Muscle layer of colon (tissue), 2 donors: Measurements from ENCODE around the gene SCGB1D2.

Source experiments
- H3K27ac ChIP-seq: one replicate; pipeline ENCODE4 v1.7.0; 2013; ENCODE audit warnings: low read depth, mild to moderate bottlenecking, low read length, moderate library complexity
- H3K27me3 ChIP-seq, 2 donors: one replicate each; pipeline ENCODE4 v1.7.0; 2013; ENCODE audit warnings: low read length in 2 of 2, mild to moderate bottlenecking in 2 of 2; ENCODE audit not compliant: insufficient read depth in 2 of 2, control insufficient read depth in 1 of 2
- H3K36me3 ChIP-seq: one replicate; pipeline ENCODE4 v1.7.0; 2013; ENCODE audit warnings: mild to moderate bottlenecking, low read length; ENCODE audit not compliant: insufficient read depth
- H3K4me1 ChIP-seq: one replicate; pipeline ENCODE4 v1.7.0; 2013; ENCODE audit warnings: mild to moderate bottlenecking, low read length; ENCODE audit not compliant: insufficient read depth
- H3K4me3 ChIP-seq, 2 donors: one replicate each; pipeline ENCODE4 v1.7.0; 2013; ENCODE audit warnings: low read length in 2 of 2, low read depth in 1 of 2, mild to moderate bottlenecking in 1 of 2, moderate library complexity in 1 of 2
- H3K9ac ChIP-seq: one replicate; pipeline ENCODE4 v1.7.0; 2013; ENCODE audit warnings: low read length
- H3K9me3 ChIP-seq: one replicate; pipeline ENCODE4 v1.7.0; 2013; ENCODE audit warnings: mild to moderate bottlenecking, low read length
- donor health status: abdominal sarcoma.
- donor health status: Adenocarcinoma of cecum.

SCGB1D2 gene

DNA sequence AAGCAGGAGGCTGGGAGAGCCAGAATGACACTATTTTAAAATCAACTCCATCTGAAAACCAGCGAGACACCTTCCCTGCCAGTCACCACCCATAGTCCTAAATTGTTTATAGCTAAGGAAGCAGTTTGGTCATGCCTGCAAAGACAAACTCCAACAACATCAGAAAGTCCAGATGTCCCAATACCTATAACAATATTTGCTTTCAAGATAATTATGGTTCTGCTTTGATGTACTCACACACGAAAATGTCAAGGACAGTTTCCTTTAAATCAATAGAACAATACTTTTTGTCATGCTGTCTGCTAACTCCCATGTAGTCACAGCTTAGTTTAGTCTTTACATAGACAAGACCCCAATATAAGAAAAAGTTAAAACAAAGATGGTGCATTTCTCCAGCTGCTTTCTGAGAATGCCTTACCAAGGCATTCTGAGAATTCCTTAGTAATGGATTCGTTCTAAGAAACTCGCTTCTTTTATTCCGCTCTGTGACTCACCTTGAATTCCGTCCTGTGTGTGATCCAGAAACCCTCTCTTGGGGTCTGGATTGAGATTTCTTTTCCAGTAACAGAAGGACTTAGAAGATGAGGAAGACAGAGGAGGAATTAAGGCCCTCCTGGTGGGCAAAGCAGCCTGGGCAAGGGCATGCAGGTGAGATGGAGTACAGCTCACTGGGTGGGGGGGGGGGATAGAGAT is 18.4 kb downstream of the SCGB1D2 start:
- no peaks in the 10 kb centered on the region for H3K9me3 ChIP-seq
- no peaks in the 10 kb centered on the region for H3K4me1 ChIP-seq
- H3K27me3 ChIP-seq: no peaks in the 10 kb centered on the region
- H3K36me3 ChIP-seq: no peaks in the 10 kb centered on the region
- no peak overlapping the region for H3K27ac ChIP-seq
- H3K4me3 ChIP-seq: no peak overlapping the region
- H3K9ac ChIP-seq: no peak overlapping the region

DNA sequence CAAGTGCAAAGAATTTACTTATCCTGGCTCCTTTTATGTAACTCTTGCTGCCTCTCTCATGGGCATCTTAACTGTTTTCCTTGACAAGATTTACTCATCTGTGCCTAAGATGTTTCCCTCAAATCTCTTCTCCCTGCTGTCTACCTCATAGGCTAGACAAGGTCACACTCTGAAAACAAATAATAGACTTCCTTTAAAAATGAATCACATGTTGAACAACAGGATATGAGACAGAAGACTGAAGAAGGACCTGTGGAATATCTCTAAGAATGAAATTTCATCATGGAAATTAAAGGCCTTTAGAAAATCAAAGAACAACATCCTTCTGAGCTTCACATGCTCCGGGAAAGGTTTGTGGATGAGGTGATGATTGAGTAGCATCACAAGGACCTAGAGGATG is 22.0 kb downstream of the SCGB1D2 start:
- H3K27me3 ChIP-seq: no peaks in the 10 kb centered on the region
- H3K4me1 ChIP-seq: no peaks in the 10 kb centered on the region

DNA sequence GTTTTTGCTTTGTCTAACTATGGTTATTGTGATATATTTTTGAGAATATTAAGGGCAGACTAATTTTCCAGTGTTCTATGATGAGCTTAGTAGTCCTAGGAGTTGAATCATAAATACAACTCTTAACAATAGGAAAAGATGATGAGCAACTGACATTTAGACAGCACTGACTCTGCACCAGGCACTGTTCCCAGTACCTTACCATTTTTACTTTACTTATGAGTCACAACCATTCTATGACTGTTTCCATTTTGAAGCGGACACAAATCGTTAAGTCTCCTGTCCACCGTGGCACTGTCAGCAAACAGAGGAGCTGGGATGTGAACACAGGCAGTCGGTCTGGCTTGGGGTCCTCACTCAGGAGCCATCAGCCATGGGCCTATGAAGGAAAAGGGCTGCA is 24.5 kb downstream of the SCGB1D2 start:
- H3K4me3 ChIP-seq: no peak overlapping the region
- no peak overlapping the region for H3K27ac ChIP-seq
- H3K36me3 ChIP-seq: no peaks in the 10 kb centered on the region
- no peaks in the 10 kb centered on the region for H3K27me3 ChIP-seq
- H3K9ac ChIP-seq: no peak overlapping the region
- H3K4me1 ChIP-seq: no peaks in the 10 kb centered on the region
- no peaks in the 10 kb centered on the region for H3K9me3 ChIP-seq

More for the DNA sequence above, 22.0 kb downstream of the SCGB1D2 start:
- Histone ChIP-seq H3K4me3 (no peak overlapping the region), H3K9me3 (no peaks in the 10 kb centered on the region), H3K36me3 (no peaks in the 10 kb centered on the region), H3K9ac (no peak overlapping the region), H3K27ac (no peak overlapping the region)

DNA sequence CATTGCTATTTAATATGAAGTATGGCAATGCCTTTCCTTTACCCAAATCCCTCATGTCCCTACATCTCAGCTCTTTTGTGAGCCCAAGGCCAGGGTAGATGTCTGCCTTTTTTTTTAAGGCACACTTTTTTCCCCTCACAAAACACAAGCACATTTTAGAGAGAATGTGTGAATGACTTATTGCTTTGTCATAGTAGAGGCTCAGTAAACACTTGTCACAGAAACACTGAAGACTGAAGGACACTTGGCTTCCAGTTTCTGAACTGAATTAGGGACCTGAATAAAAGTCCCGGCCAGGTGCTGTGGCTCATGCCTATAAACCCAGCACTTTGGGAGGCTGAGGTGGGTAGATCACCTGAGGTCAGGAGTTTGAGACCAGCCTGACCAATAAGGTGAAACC is 25.0 kb downstream of the SCGB1D2 start:
- no peak overlapping the region for H3K27ac ChIP-seq
- H3K9ac ChIP-seq: no peak overlapping the region
- H3K4me3 ChIP-seq: no peak overlapping the region
- no peaks in the 10 kb centered on the region for H3K4me1 ChIP-seq
- H3K9me3 ChIP-seq: no peaks in the 10 kb centered on the region
- H3K27me3 ChIP-seq: no peaks in the 10 kb centered on the region
- H3K36me3 ChIP-seq: no peaks in the 10 kb centered on the region

DNA sequence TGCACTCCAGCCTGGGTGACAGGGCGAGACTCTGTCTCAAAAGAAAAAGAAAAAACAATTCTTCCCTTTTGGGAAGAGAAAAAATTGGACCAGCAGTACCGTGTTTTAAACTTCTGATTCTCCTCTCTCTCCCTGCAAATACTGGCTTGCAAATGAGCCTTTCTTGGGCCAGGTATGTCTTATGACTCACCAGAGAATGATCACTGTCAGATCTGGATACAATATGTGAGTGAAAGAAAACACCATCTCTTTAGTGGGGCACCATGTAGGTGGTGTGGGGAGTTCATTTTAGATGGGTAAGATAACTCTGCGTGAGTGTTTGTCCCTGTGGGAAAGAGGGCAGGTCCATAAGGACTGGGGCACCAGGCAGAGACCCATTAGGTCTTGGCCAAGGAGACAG is 25.5 kb downstream of the SCGB1D2 start:
- Histone ChIP-seq H3K27me3 (no peaks in the 10 kb centered on the region), H3K9me3 (no peaks in the 10 kb centered on the region), H3K4me3 (no peak overlapping the region), H3K36me3 (no peaks in the 10 kb centered on the region), H3K27ac (no peak overlapping the region), H3K9ac (no peak overlapping the region), H3K4me1 (no peaks in the 10 kb centered on the region)

DNA sequence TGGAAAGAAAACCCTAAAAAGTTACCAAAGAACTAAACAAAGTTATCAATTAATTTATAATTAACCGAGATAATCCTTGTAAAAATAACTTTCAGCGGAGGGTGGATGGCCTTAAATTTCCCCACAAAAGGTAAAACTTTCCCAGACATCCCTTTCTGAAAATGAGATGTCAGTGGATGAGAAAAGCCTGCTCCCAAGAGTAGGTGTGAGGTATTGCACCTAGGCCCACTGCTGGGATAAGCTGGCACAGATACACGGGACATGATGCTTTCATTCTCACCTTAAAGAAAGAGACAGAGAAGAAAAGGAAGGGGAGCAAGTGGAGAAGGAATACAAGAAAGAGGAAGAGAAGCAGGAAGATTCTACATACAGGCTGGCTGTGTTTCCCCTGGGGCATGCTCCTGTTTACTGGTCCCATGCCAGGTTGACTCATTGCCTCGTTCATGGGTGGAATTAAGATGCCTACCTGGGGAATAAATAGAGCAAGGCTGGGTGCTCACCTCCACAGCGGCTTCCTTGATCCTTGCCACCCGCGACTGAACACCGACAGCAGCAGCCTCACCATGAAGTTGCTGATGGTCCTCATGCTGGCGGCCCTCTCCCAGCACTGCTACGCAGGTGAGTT is 27.7 kb downstream of the SCGB1D2 start, which contains the start of gene SCGB2A2:
SCGB2A2 (plus strand) TSS at position 505 of the 625 bp plus-strand sequence; CDS start at position 564, 59 bp downstream.
- Histone ChIP-seq H3K27ac (no peak within 1 kb of the TSS), H3K36me3 (no peaks in the 10 kb centered on the region), H3K4me3 (no peak within 1 kb of the TSS), H3K9me3 (no peaks in the 10 kb centered on the region), H3K4me1 (no peaks in the 10 kb centered on the region), H3K27me3 (no peaks in the 10 kb centered on the region), H3K9ac (no peak within 1 kb of the TSS)

DNA sequence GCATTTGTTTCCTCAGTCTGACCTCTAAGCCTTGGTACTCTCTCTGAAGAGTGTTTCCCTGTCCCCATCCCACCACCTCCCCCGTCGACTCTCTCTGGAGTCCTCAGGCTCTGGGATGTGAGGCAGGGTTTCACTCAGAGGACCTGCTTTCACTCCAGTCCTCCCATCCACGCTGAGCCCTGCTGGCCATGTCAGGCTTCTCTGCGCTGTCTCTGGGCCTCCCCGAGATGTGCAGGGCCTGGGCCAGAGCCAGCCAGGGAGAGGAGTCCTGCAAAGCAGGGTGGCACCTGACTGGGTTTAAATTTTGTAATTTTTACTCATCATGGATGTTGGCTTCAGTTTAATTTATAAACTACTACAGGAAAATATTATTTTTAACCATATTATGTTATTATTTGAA is 31.2 kb downstream of the SCGB1D2 start:
- Histone ChIP-seq H3K27ac (no peak overlapping the region), H3K4me1 (no peaks in the 10 kb centered on the region), H3K9ac (no peak overlapping the region), H3K36me3 (no peaks in the 10 kb centered on the region), H3K4me3 (no peak overlapping the region), H3K27me3 (no peaks in the 10 kb centered on the region), H3K9me3 (no peaks in the 10 kb centered on the region)

DNA sequence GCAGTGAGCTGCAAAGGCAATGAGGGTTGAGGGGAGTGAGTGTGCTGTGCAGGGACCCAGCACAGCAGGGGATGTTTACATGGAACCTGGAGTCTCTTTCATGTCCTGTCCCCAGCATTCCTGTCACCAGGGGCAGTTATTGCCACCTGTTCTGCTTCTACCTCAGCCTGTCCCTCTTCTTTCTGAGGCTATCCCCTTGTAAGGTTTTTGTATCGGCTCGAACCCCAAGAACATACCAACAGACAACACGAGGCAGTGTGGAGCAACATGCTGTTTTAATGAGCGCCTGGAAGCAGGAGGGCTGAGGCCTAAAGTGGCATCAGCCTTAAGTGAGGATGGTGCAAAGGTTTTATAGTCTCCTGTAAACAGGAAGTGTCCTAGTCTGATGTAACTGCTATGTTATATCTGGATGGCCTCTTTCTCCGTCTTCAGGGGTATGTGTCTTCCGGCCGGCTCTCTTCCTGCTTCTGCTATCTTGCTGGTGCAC is 31.8 kb downstream of the SCGB1D2 start:
- H3K36me3 ChIP-seq: no peaks in the 10 kb centered on the region
- H3K4me3 ChIP-seq: no peak overlapping the region
- H3K27ac ChIP-seq: no peak overlapping the region
- H3K27me3 ChIP-seq: no peaks in the 10 kb centered on the region
- no peaks in the 10 kb centered on the region for H3K4me1 ChIP-seq
- H3K9ac ChIP-seq: no peak overlapping the region
- H3K9me3 ChIP-seq: no peaks in the 10 kb centered on the region

DNA sequence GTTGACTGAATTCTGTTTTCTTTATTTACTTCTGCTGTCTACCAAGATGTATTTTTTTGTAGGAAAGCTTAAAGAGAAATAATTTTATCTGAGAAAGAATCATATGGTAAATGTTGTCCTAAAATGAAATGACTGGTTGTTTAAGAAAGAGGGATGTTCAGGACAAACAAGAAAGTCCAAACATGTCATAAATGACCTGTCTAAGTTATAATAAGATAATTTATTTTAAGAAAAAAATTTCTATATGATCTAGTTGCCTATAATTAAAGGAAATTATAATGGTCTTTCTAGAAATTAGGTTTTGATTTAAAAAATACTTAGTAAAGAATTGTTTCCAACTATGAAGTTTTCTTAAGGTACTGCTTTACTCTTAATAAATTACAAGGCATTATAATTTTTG is 38.4 kb downstream of the SCGB1D2 start:
- Histone ChIP-seq H3K9me3 (no peaks in the 10 kb centered on the region), H3K4me3 (no peak overlapping the region), H3K9ac (no peak overlapping the region), H3K4me1 (no peaks in the 10 kb centered on the region), H3K27me3 (no peaks in the 10 kb centered on the region), H3K27ac (no peak overlapping the region), H3K36me3 (no peaks in the 10 kb centered on the region)
